Cardiac muscle cell (in vitro differentiated cells and primary cell): ENCODE results near the gene MLIP. TPM values are rescaled to one million over a fixed set of nuclear protein-coding genes. Genes with fewer than 3 reads are reported as not detected.
A peak's percentile ranks its signal among the peaks of the same experiment; 100 is the strongest.
"Not testable (repeated sequence)": the region's sequence is repeated elsewhere in the genome, so short reads cannot be mapped to it uniquely, and the experiment has no call there.

Source experiments
- DNase-seq, 2 donors: peaks; one replicate each; pipeline versions ENCODE4 v3.0.0 to v3.0.0-alpha.2; 2010 to 2017; ENCODE audit warnings: low read depth in 1 of 2, low spot score in 1 of 2
- H3K27ac ChIP-seq: fragments of 200-600 bp; sonication (generic); 2 replicates; pipeline ENCODE4 v1.5.1; 2016
- H3K27me3 ChIP-seq: fragments of 200-600 bp; sonication (generic); 2 replicates; pipeline ENCODE4 v1.6.0; 2016; ENCODE audit warnings: control low read depth
- H3K36me3 ChIP-seq: fragments of 200-600 bp; sonication (generic); 2 replicates; pipeline ENCODE4 v1.5.1; 2016; ENCODE audit warnings: control low read depth
- H3K4me1 ChIP-seq: fragments of 200-600 bp; sonication (generic); 2 replicates; pipeline ENCODE4 v1.8.1; 2017; ENCODE audit warnings: low read depth, mild to moderate bottlenecking, mixed run types
- H3K4me3 ChIP-seq: fragments of 200-600 bp; sonication (generic); 2 replicates; pipeline ENCODE4 v1.5.1; 2016; ENCODE audit warnings: mild to moderate bottlenecking
- H3K9me3 ChIP-seq: fragments of 200-600 bp; sonication (generic); 2 replicates; pipeline ENCODE4 v1.5.1; 2017; ENCODE audit warnings: low read depth, mild to moderate bottlenecking, control low read depth
- polyA plus RNA-seq: library from polyadenylated mRNA; unstranded; fragments of >200 nt; fragmentation: Nextera tagmentation; extraction: Ambion mirVana; gene quantifications from 2 replicates; pipeline ENCODE4 v1.2.1, GENCODE V29; 2016
- total RNA-seq: library from RNA; depleted of rRNA; stranded (reverse); fragments of >200 nt; gene quantifications from 2 replicates; pipeline ENCODE4 v1.2.3, GENCODE V29; 2016
- TF ChIP-seq, protein P1 (sequence below): IDR thresholded peaks from 2 replicates; pipeline ENCODE4 v1.5.1; 2012; ENCODE audit warnings: low read depth, mild to moderate bottlenecking, low read length

Gene MLIP
- total and polyA plus RNA-seq, 2 experiments from 2014 or later = 60.5 to 68.9 TPM

DNA sequence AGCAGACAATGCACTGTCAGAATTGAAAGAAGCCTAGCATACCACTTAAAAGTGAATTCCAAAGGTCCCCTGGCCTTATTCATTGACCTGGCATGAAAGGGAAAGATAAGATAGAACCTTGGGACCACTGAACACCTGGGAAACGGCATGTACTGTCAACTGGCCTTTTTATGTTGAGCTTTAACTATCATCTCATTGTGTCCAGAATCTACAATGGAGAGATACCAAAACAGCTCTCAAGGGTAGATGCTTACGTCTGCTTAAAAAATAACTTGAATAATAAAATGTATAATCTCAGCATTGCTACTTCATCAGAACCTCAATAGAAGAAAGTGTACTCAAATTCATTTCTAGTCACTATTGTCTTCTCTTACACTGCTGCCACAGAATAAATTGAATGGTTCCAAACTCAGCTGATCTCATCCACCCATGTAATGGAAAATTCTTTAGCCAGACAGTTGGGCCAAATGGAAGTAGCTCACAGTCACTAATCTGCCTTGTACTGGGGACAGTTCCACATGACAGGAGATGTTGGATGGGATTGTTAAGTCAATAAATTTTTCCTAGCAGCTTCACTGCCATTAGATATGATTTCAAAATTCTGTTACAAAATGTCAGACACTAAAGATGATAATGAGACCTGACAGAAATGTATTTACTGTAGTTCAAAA, 93.8 kb downstream of the MLIP start:
- Histone ChIP-seq H3K27ac (no peak overlapping the region), H3K27me3 (no peaks in the 10 kb centered on the region), H3K36me3 (no peaks in the 10 kb centered on the region), H3K4me3 (no peak overlapping the region), H3K4me1 (peaks cover 8% of the 10 kb centered on the region), H3K9me3 (no peaks in the 10 kb centered on the region)
- TF ChIP-seq, protein P1, sequence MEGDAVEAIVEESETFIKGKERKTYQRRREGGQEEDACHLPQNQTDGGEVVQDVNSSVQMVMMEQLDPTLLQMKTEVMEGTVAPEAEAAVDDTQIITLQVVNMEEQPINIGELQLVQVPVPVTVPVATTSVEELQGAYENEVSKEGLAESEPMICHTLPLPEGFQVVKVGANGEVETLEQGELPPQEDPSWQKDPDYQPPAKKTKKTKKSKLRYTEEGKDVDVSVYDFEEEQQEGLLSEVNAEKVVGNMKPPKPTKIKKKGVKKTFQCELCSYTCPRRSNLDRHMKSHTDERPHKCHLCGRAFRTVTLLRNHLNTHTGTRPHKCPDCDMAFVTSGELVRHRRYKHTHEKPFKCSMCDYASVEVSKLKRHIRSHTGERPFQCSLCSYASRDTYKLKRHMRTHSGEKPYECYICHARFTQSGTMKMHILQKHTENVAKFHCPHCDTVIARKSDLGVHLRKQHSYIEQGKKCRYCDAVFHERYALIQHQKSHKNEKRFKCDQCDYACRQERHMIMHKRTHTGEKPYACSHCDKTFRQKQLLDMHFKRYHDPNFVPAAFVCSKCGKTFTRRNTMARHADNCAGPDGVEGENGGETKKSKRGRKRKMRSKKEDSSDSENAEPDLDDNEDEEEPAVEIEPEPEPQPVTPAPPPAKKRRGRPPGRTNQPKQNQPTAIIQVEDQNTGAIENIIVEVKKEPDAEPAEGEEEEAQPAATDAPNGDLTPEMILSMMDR = no peak
- DNase-seq = peak in 1 of 2 donors; percentile 9

DNA sequence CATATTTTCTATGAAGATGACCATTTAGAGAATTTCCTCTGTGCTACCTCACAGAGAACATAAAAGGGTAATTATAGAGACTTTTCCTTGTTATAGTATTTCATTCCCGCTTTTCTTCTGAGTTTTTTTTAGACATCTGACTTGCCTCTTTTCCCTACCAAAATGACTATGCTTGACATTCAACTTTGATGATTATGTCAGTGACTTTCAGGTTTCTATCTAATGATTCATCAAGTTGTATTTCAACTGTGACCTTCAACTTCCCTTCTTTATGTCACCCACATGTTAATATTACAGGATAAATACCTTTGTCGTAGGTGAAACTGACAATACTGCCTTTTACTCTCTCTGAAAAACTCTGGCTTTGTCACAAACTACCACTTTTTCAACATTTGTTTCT, 95.3 kb downstream of the MLIP start:
- TF ChIP-seq, protein P1 = no peak
- H3K9me3 ChIP-seq = no peaks in the 10 kb centered on the region
- peaks cover 8% of the 10 kb centered on the region for H3K4me1 ChIP-seq
- no peaks in the 10 kb centered on the region for H3K27me3 ChIP-seq
- no peak for DNase-seq
- no peak overlapping the region for H3K4me3 ChIP-seq
- no peak overlapping the region for H3K27ac ChIP-seq
- H3K36me3 ChIP-seq = no peaks in the 10 kb centered on the region

DNA sequence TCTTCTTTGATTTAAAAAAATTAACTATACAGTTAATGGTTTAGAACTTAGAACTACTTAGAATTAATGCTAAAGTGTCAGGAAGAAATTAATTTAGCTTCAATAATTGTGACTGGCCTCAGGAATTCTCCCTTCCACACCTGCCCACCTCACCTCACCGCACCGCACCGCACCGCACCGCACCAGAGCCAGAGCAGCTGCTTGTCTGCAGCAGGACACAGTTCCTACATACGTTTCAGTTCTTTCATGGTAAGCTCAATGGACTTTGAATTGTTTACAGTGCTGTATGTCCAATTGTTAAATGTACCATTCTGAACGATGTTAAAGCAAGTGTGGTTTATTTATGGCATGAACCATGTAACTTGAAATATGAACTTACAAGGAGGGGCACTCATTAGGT, 98.7 kb downstream of the MLIP start:
- not testable (repeated sequence) for H3K9me3 ChIP-seq, H3K36me3 ChIP-seq, DNase-seq, H3K27me3 ChIP-seq, H3K27ac ChIP-seq, H3K4me1 ChIP-seq, H3K4me3 ChIP-seq

DNA sequence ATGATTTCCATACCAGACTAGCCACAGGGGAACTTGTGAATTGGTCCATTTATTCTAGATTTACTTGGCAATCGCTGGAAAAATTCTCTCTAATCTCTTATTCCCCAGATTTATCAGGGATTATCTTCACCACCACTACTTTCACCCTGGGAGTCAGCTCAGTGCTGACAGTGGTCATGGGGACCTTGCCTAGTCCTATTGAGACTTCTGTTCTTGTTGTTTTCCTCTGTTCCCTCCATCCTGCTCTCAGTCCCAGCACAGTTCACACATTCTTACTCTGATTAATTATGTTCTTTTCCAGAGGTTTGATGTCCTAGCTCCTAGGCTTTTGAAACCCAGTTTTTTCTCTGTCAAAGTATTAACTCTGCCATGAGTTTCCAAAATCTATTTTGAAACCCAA, 103.0 kb downstream of the MLIP start:
- DNase-seq = no peak
- H3K9me3 ChIP-seq = no peaks in the 10 kb centered on the region
- no peak overlapping the region for H3K27ac ChIP-seq
- TF ChIP-seq, protein P1 = no peak
- H3K4me1 ChIP-seq = no peaks in the 10 kb centered on the region
- no peaks in the 10 kb centered on the region for H3K36me3 ChIP-seq
- no peaks in the 10 kb centered on the region for H3K27me3 ChIP-seq
- H3K4me3 ChIP-seq = no peak overlapping the region

DNA sequence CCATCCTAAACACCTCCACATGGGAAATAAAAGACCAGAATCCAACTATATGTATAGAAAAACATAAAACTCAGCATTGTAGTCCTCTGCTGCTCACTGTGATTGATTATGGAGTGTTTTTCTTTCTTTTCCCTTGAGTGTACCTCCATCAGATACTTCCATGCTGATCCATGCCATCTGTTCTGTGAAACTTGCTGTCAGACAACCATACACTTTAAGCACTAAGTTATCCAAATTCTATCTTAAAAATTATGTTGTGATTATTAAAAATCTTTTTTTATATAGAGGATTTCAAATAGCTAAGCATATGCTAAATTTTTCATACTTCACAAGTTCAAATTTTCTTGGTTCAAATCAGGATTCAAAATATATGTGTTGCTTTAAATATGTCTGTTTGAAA, 105.1 kb downstream of the MLIP start:
- no peak overlapping the region for H3K4me3 ChIP-seq
- H3K4me1 ChIP-seq = no peaks in the 10 kb centered on the region
- DNase-seq = no peak
- H3K27me3 ChIP-seq = no peaks in the 10 kb centered on the region
- H3K27ac ChIP-seq = no peak overlapping the region
- no peaks in the 10 kb centered on the region for H3K36me3 ChIP-seq
- TF ChIP-seq, protein P1 = no peak
- H3K9me3 ChIP-seq = no peaks in the 10 kb centered on the region

DNA sequence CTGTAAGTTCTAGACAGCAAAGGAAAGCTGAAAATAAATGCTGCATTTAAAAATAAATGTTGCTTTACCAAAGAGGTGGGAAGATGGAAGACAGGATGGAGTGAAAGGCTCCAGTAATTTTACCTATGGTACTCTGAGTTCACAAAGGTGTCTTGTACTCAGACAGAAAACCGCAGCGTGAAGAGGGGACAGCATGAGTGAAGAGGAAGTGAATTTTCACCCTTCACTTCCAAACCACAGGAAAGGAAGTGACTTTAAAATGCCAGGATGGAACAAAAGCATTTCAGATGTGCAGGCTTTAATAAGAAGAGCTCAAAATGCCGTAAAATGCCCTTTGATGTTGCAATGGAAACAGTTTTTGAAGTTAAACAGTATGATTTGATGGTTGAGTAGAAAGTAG, 105.8 kb downstream of the MLIP start:
- no peak overlapping the region for H3K27ac ChIP-seq
- no peak overlapping the region for H3K4me3 ChIP-seq
- TF ChIP-seq, protein P1 = no peak
- no peaks in the 10 kb centered on the region for H3K27me3 ChIP-seq
- no peaks in the 10 kb centered on the region for H3K36me3 ChIP-seq
- no peaks in the 10 kb centered on the region for H3K9me3 ChIP-seq
- no peak for DNase-seq
- no peaks in the 10 kb centered on the region for H3K4me1 ChIP-seq
